ENCODE results near the gene RDX.

GRCh38 chr11:110319501-110319900, 23.1 kb upstream of the RDX start:
- TF ChIP-seq CTCF (IDR thresholded peaks at IDR 0.05; ENCODE audit: insufficient read depth, low read depth, low read length) (no peak), EZH2 (IDR thresholded peaks at IDR 0.05; ENCODE audit: insufficient read depth, low read length) (no peak)

All from astrocyte (in vitro differentiated cells and primary cell).